Keratinocyte (primary cell): Measurements from ENCODE around the gene LRBA. TPM values are rescaled to one million over a fixed set of nuclear protein-coding genes. Genes with fewer than 3 reads are reported as not detected.

Experiments used
- DNase-seq: peaks from one replicate; pipeline ENCODE4 v3.0.0-alpha.2; 2011; ENCODE audit warnings: low read depth, missing footprints, low spot score
- FAIRE-seq: peaks from 2 replicates; lab custom pipeline; 2011; peaks lifted over from hg19 to GRCh38; lab: Jason Lieb, UNC
- H2AFZ ChIP-seq: 2 replicates; pipeline ENCODE4 v1.6.0; 2012; ENCODE audit warnings: low read length, control low read depth, inconsistent platforms; ENCODE audit not compliant: control insufficient read depth
- H3K27ac ChIP-seq: 2 replicates; pipeline ENCODE4 v1.5.1; 2011; ENCODE audit warnings: low read length; ENCODE audit not compliant: control insufficient read depth, insufficient read depth
- H3K27me3 ChIP-seq: 3 replicates; pipeline ENCODE4 v1.6.0; 2011; ENCODE audit warnings: low read length; ENCODE audit not compliant: control insufficient read depth, insufficient read depth; ENCODE audit errors: extremely low read depth
- H3K36me3 ChIP-seq, 2 experiments: 2 replicates in 1 of 2; 3 replicates in 1 of 2; pipeline ENCODE4 v1.5.1; 2011; ENCODE audit warnings: low read length in 2 of 2, mild to moderate bottlenecking in 1 of 2; ENCODE audit not compliant: control insufficient read depth in 2 of 2, insufficient read depth in 2 of 2; ENCODE audit errors: extremely low read depth in 1 of 2
- H3K4me1 ChIP-seq: 3 replicates; pipeline ENCODE4 v1.5.1; 2011; ENCODE audit warnings: low read length; ENCODE audit not compliant: control insufficient read depth, insufficient read depth; ENCODE audit errors: extremely low read depth
- H3K4me2 ChIP-seq: 3 replicates; pipeline ENCODE4 v1.6.0; 2011; ENCODE audit warnings: low read depth, low read length; ENCODE audit not compliant: control insufficient read depth, insufficient read depth; ENCODE audit errors: extremely low read depth
- H3K4me3 ChIP-seq, 3 experiments: fragments of 200-600 bp in 1 of 3; sonication (generic) in 1 of 3; 2 replicates in 2 of 3; 3 replicates in 1 of 3; pipeline ENCODE4 v1.5.1; 2011 to 2016; ENCODE audit warnings: low read length in 3 of 3, mild to moderate bottlenecking in 3 of 3, control low read depth in 2 of 3, inconsistent platforms in 1 of 3, low read depth in 1 of 3, mixed read lengths in 1 of 3, mixed run types in 1 of 3, moderate library complexity in 1 of 3; ENCODE audit not compliant: control insufficient read depth in 2 of 3, insufficient read depth in 2 of 3; ENCODE audit errors: extremely low read depth in 1 of 3
- H3K79me2 ChIP-seq: 2 replicates; pipeline ENCODE4 v1.6.0; 2012; ENCODE audit warnings: low read length; ENCODE audit not compliant: control insufficient read depth, insufficient read depth
- H3K9ac ChIP-seq: 3 replicates; pipeline ENCODE4 v1.6.0; 2011; ENCODE audit warnings: low read length; ENCODE audit not compliant: control insufficient read depth, insufficient read depth; ENCODE audit errors: extremely low read depth
- H3K9me1 ChIP-seq: 3 replicates; pipeline ENCODE4 v1.6.0; 2011; ENCODE audit warnings: low read length; ENCODE audit not compliant: control insufficient read depth, insufficient read depth; ENCODE audit errors: extremely low read depth
- H3K9me3 ChIP-seq: 2 replicates; pipeline ENCODE4 v1.5.1; 2012; ENCODE audit warnings: low read depth, low read length; ENCODE audit not compliant: control insufficient read depth
- H4K20me1 ChIP-seq: 3 replicates; pipeline ENCODE4 v1.6.0; 2011; ENCODE audit warnings: low read length; ENCODE audit not compliant: control insufficient read depth, insufficient read depth; ENCODE audit errors: extremely low read depth
- EZH2 ChIP-seq: IDR thresholded peaks from one replicate; pipeline ENCODE4 v1.6.1; 2012; ENCODE audit warnings: inconsistent platforms, mild to moderate bottlenecking, low read length, moderate library complexity
- dilution Hi-C: fragments of 300-500 bp; cut with MboI; formaldehyde crosslinking; loops from one replicate; pipeline ENCODE4 v1.7.0; 2020; ENCODE audit warnings: low sequenced_read_pairs; ENCODE audit not compliant: extremely low pct_ligation_motif_present
- polyA plus RNA-seq, 5 experiments: library from polyadenylated mRNA; depleted of rRNA in 3 of 5; stranded (reverse) in 3 of 5; stranded (forward) in 1 of 5; unstranded in 1 of 5; fragments of >200 nt; gene quantifications; 1 replicate in 1 of 5; 2 replicates in 3 of 5; 3 replicates in 1 of 5; pipeline versions ENCODE4 v1.2.1 to v1.2.3, GENCODE V29; 2011 to 2012; ENCODE audit warnings: missing spikeins in 2 of 5, low read depth in 1 of 5, low replicate concordance in 1 of 5
- TF ChIP-seq, protein P1 (sequence below), 3 experiments: IDR thresholded peaks in 1 of 3; conservative IDR thresholded peaks in 1 of 3; optimal IDR thresholded peaks in 1 of 3; 2 replicates in 2 of 3; 3 replicates in 1 of 3; pipeline versions ENCODE3 to v1.5.1; 2011; ENCODE audit warnings: low read length in 3 of 3, mild to moderate bottlenecking in 3 of 3, moderate library complexity in 2 of 3, control low read depth in 1 of 3, inconsistent platforms in 1 of 3; ENCODE audit not compliant: insufficient read depth in 2 of 3; ENCODE audit errors: extremely low read depth in 1 of 3

Gene LRBA
- polyA plus RNA-seq, 1 donor (not counting 4 experiments of a cell fraction or from before 2014, with no cell fraction given): 35.6 TPM

- H3K9ac ChIP-seq: no peak overlapping the region
- H3K4me1 ChIP-seq: no peaks in the 10 kb centered on the region
- no peak overlapping the region for H2AFZ ChIP-seq
- H3K9me3 ChIP-seq: no peaks in the 10 kb centered on the region
- no peaks in the 10 kb centered on the region for H3K79me2 ChIP-seq
- H3K9me1 ChIP-seq: no peaks in the 10 kb centered on the region
- no peak for FAIRE-seq
- H4K20me1 ChIP-seq: no peaks in the 10 kb centered on the region
- H3K36me3 ChIP-seq: no peaks in the 10 kb centered on the region
- H3K27me3 ChIP-seq: no peaks in the 10 kb centered on the region
- no peak overlapping the region for H3K27ac ChIP-seq
- H3K4me2 ChIP-seq: no peak overlapping the region
- dilution Hi-C loops: no loop called here
- H3K4me3 ChIP-seq: no peak overlapping the region
- TF ChIP-seq, protein P1, sequence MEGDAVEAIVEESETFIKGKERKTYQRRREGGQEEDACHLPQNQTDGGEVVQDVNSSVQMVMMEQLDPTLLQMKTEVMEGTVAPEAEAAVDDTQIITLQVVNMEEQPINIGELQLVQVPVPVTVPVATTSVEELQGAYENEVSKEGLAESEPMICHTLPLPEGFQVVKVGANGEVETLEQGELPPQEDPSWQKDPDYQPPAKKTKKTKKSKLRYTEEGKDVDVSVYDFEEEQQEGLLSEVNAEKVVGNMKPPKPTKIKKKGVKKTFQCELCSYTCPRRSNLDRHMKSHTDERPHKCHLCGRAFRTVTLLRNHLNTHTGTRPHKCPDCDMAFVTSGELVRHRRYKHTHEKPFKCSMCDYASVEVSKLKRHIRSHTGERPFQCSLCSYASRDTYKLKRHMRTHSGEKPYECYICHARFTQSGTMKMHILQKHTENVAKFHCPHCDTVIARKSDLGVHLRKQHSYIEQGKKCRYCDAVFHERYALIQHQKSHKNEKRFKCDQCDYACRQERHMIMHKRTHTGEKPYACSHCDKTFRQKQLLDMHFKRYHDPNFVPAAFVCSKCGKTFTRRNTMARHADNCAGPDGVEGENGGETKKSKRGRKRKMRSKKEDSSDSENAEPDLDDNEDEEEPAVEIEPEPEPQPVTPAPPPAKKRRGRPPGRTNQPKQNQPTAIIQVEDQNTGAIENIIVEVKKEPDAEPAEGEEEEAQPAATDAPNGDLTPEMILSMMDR (optimal IDR thresholded peaks at IDR 0.05 in 1 of 3, IDR thresholded peaks at IDR 0.05 in 1 of 3, conservative IDR thresholded peaks at IDR 0.05 in 1 of 3; ENCODE audit: extremely low read depth in 1 of 3, insufficient read depth in 2 of 3, low read length in 3 of 3): no peak
- TF ChIP-seq EZH2: no peak
- DNase-seq: no peak
Observed at GRCh38 chr4:150816491-150816890, 198.6 kb downstream of the LRBA start.

DNA sequence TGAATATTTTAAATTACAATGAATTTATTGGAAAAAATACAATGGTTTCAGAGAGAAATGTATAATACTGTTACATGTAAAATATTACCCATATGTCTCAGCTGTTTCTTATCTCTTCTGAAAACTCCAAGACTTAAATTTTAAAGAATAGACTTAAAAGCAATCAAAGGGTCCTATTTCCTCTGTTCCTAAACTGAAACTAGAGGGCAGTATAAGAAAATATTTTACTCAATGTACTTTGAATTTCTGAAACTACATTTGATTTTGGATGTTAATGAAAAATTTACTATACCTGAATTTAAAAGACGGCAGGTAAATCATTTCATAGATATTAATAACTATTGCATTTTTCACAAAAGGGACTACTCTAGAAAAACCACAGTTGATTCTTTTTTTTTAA, 200.2 kb downstream of the LRBA start:
- Histone ChIP-seq H3K4me3 (no peak overlapping the region), H3K9ac (no peak overlapping the region), H4K20me1 (no peaks in the 10 kb centered on the region), H3K4me1 (no peaks in the 10 kb centered on the region), H2AFZ (no peak overlapping the region), H3K9me3 (no peaks in the 10 kb centered on the region), H3K27me3 (no peaks in the 10 kb centered on the region), H3K9me1 (no peaks in the 10 kb centered on the region), H3K79me2 (no peaks in the 10 kb centered on the region), H3K4me2 (no peak overlapping the region), H3K36me3 (no peaks in the 10 kb centered on the region), H3K27ac (no peak overlapping the region)
- TF ChIP-seq, protein P1 (optimal IDR thresholded peaks at IDR 0.05 in 1 of 3, IDR thresholded peaks at IDR 0.05 in 1 of 3, conservative IDR thresholded peaks at IDR 0.05 in 1 of 3; ENCODE audit: extremely low read depth in 1 of 3, insufficient read depth in 2 of 3, low read length in 3 of 3): no peak
- TF ChIP-seq EZH2: no peak
- dilution Hi-C loops: no loop called here
- FAIRE-seq (no peak), DNase-seq (no peak)
